Left lung (tissue), 10 donors: ENCODE data around the gene FAH. TPM values are rescaled to one million over a fixed set of nuclear protein-coding genes. Genes with fewer than 3 reads are reported as not detected.

Experiments
- ATAC-seq: fragments of 200-7000 bp; cut with Tn5 transposase; one replicate; pipeline ENCODE4 v1.9.1; 2020; ENCODE audit warnings: moderate library complexity
- DNase-seq, 4 donors: peaks; one replicate each; pipeline ENCODE4 v3.0.0-alpha.2; 2013 to 2020
- H3K27ac ChIP-seq, 2 donors: fragments of 200-600 bp; sonication (generic) in 1 of 2; one replicate each; pipeline versions ENCODE4 v1.5.0 to v1.8.0; 2020 to 2021
- H3K27me3 ChIP-seq, 2 donors: fragments of 200-600 bp; sonication (generic) in 1 of 2; one replicate each; pipeline versions ENCODE4 v1.5.0 to v1.8.0; 2020 to 2021
- H3K36me3 ChIP-seq, 2 donors: fragments of 200-600 bp; sonication (generic) in 1 of 2; one replicate each; pipeline versions ENCODE4 v1.5.0 to v1.8.0; 2020 to 2021
- H3K4me1 ChIP-seq, 2 donors: fragments of 200-600 bp; one replicate each; pipeline ENCODE4 v1.8.0; 2021
- H3K4me3 ChIP-seq, 2 donors: fragments of 200-600 bp; sonication (generic) in 1 of 2; one replicate each; pipeline versions ENCODE4 v1.5.0 to v1.8.0; 2020 to 2021; ENCODE audit warnings: mild to moderate bottlenecking in 1 of 2
- H3K9me3 ChIP-seq, 2 donors: fragments of 200-600 bp; sonication (generic) in 1 of 2; one replicate each; pipeline versions ENCODE4 v1.5.0 to v1.8.0; 2020 to 2021
- CTCF ChIP-seq, 2 donors: fragments of 200-600 bp; sonication (generic) in 1 of 2; IDR thresholded peaks; one replicate each; pipeline versions ENCODE4 v1.5.0 to v1.8.0; 2021; ENCODE audit warnings: antibody characterized with exemption in 2 of 2
- intact Hi-C, 2 donors: fragments of 100-400 bp; cut with DNase I; formaldehyde crosslinking; loops; one replicate each; pipeline versions ENCODE4 v1.11.2 to v1.14.2; 2022
- polyA plus RNA-seq, 6 donors: library from polyadenylated mRNA; unstranded; fragments of 120-200 nt; gene quantifications; one replicate each; pipeline ENCODE4 v1.2.1, GENCODE V29; 2013; ENCODE audit not compliant: insufficient read length in 6 of 6
- total RNA-seq, 2 donors: library from RNA; stranded (reverse); fragmentation: NEBNext Ultra II Directional; extraction: Animal tissue kit (Norgen Biotek cat#: 25700); gene quantifications; one replicate each; pipeline ENCODE4 v1.2.1, GENCODE V29; 2021
- donor health status: DM: no; HTN: yes; CAD: no.
- donor health status: DM: no; HTN: no; CAD: no.

FAH gene
- total and polyA plus RNA-seq, 8 donors = 50.2 to 68.7 (median 55.7) TPM

- intact Hi-C loops = no loop called here
Observed at GRCh38 chr15:80168421-80168820, 15.6 kb downstream of the FAH start.

GRCh38 chr15:80169768-80170357 is 17.1 kb downstream of the FAH start:
- H3K36me3 ChIP-seq = peaks cover 0 to 23% of the 10 kb centered on the region in 2 donors
- ATAC-seq = no peak
- no peaks in the 10 kb centered on the region for H3K27me3 ChIP-seq
- no peak overlapping the region for H3K27ac ChIP-seq
- no peak for DNase-seq
- intact Hi-C loops = no loop called here
- no peaks in the 10 kb centered on the region for H3K9me3 ChIP-seq
- H3K4me3 ChIP-seq = no peak overlapping the region
- TF ChIP-seq CTCF (IDR thresholded peaks at IDR 0.05) = no peak
- H3K4me1 ChIP-seq = peaks cover 0 to 5% of the 10 kb centered on the region in 2 donors

More at GRCh38 chr15:80168421-80168820, 15.6 kb downstream of the FAH start:
- H3K27me3 ChIP-seq = no peaks in the 10 kb centered on the region
- H3K9me3 ChIP-seq = no peaks in the 10 kb centered on the region
- peaks cover 0 to 16% of the 10 kb centered on the region in 2 donors for H3K36me3 ChIP-seq
- no peak overlapping the region for H3K4me3 ChIP-seq
- no peak for DNase-seq
- H3K4me1 ChIP-seq = peaks cover 0 to 5% of the 10 kb centered on the region in 2 donors
- no peak for ATAC-seq
- no peak overlapping the region for H3K27ac ChIP-seq
- no peak for TF ChIP-seq CTCF (IDR thresholded peaks at IDR 0.05)

- no peaks in the 10 kb centered on the region for H3K9me3 ChIP-seq
- peaks cover 0 to 5% of the 10 kb centered on the region in 2 donors for H3K4me1 ChIP-seq
- DNase-seq (no peak), ATAC-seq (no peak)
- intact Hi-C loops = no loop called here
- TF ChIP-seq CTCF (IDR thresholded peaks at IDR 0.05) = no peak
- peaks cover 0 to 30% of the 10 kb centered on the region in 2 donors for H3K36me3 ChIP-seq
- H3K27me3 ChIP-seq = no peaks in the 10 kb centered on the region
- H3K27ac ChIP-seq = no peak overlapping the region
- H3K4me3 ChIP-seq = no peak overlapping the region
Observed at GRCh38 chr15:80170596-80170995, 17.8 kb downstream of the FAH start.

- Histone ChIP-seq H3K9me3 (no peaks in the 10 kb centered on the region), H3K27me3 (no peaks in the 10 kb centered on the region), H3K4me1 (peaks cover 0 to 5% of the 10 kb centered on the region in 2 donors), H3K36me3 (peaks cover 0 to 40% of the 10 kb centered on the region in 2 donors), H3K4me3 (no peak overlapping the region), H3K27ac (no peak overlapping the region)
- intact Hi-C loops = no loop called here
- TF ChIP-seq CTCF (IDR thresholded peaks at IDR 0.05) = no peak
- DNase-seq = no peak
- ATAC-seq = no peak
Observed at GRCh38 chr15:80171787-80172186, 19.0 kb downstream of the FAH start.

GRCh38 chr15:80172401-80172800 is 19.6 kb downstream of the FAH start:
- no peaks in the 10 kb centered on the region for H3K27me3 ChIP-seq
- no peak overlapping the region for H3K4me3 ChIP-seq
- ATAC-seq = no peak
- H3K4me1 ChIP-seq = peaks cover 0 to 5% of the 10 kb centered on the region in 2 donors
- no peaks in the 10 kb centered on the region for H3K9me3 ChIP-seq
- no peak overlapping the region for H3K27ac ChIP-seq
- intact Hi-C loops = no loop called here
- DNase-seq = no peak
- no peak for TF ChIP-seq CTCF (IDR thresholded peaks at IDR 0.05)
- peaks cover 0 to 46% of the 10 kb centered on the region in 2 donors for H3K36me3 ChIP-seq
